D721Med (cell line): ENCODE measurements around the gene UIMC1.

Experiments
- DNase-seq: peaks from one replicate; pipeline ENCODE4 v3.0.0; 2011; ENCODE audit warnings: low spot score; ENCODE audit not compliant: insufficient read length
- FAIRE-seq: peaks from 2 replicates; lab custom pipeline; 2011; peaks lifted over from hg19 to GRCh38; lab: Jason Lieb, UNC
- CTCF ChIP-seq: IDR thresholded peaks from 2 replicates; pipeline ENCODE4 v1.5.1; 2012; ENCODE audit warnings: mild to moderate bottlenecking, control low read depth; ENCODE audit not compliant: insufficient read depth; ENCODE audit errors: missing control alignments

UIMC1 gene

GRCh38 chr5:176921714-176922113, 84.9 kb downstream of the UIMC1 start:
- DNase-seq, result no peak

DNA sequence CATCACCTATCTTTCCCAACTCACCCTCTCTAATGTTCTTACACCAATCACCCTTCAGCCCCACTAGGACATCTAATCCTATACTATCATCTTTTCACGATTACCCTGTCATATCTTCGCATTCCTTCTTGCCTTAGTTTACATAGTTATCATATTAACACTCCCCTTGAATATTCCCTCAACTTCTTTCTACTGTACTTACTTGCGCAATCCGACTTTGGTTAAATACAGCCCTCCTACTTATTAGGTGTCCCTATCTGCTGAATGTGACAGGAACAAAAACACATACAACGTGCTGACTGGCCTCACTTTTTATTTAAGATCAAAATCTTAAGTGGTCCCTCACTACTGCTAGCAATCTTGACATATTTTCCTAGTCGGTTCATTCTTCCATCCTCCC, 88.0 kb downstream of the UIMC1 start:
- no peak for FAIRE-seq
- no peak for DNase-seq
- no peak for TF ChIP-seq CTCF

More at GRCh38 chr5:176921714-176922113, 84.9 kb downstream of the UIMC1 start:
- no peak for TF ChIP-seq CTCF
- FAIRE-seq, result no peak

DNA sequence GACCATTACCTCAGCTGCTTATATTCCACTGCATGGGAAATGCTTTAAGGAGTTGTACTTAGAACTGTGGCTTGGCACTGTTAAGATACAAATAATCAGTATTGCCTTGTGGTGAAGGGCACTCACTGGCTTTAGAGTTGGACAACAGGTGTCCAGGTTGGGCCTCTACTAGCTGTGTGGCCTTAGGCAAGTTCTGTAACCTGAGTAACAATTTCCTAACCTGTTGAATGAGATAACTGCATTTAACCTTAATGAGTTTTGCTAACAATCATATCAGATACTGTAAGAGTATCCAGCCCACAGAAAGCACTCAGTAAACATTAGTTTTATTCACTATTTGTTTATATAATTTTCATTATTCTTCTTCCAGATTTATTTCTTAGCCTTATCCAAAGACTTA, 90.2 kb downstream of the UIMC1 start:
- no peak for TF ChIP-seq CTCF
- DNase-seq, result no peak
- FAIRE-seq, result no peak

- no peak for DNase-seq
- FAIRE-seq, result no peak
- TF ChIP-seq CTCF, result no peak
Observed at GRCh38 chr5:176915906-176916305, 90.7 kb downstream of the UIMC1 start.

GRCh38 chr5:176912115-176912514, 94.5 kb downstream of the UIMC1 start:
- DNase-seq, result no peak
- no peak for FAIRE-seq
- TF ChIP-seq CTCF, result no peak

- no peak for TF ChIP-seq CTCF
- DNase-seq (no peak), FAIRE-seq (no peak)
Observed at GRCh38 chr5:176908675-176909368, 97.8 kb downstream of the UIMC1 start.

DNA sequence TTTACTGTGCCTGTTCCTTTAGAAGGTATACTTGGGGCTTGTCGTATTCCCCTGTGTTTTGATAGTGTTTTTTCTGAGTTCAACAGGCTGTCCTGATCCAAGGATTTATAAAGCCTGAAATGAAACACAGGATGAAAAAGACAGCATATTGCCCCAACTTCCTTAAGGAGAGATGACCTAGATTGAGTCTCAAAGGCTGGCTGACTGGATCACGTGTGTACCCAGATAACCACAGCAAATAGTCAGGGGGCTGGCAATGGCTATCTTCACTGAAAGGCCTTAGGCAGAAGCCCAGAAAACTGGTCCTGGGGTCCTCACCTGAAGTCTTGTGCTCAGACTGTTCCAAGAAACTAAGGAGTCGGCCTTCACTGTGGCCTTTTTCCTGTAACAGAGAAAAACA, 99.8 kb downstream of the UIMC1 start:
- DNase-seq (no peak), FAIRE-seq (no peak)
- no peak for TF ChIP-seq CTCF
